HUES64 (cell line): ENCODE data around the gene STAB2.

Experiments
- H3K27ac ChIP-seq: 2 replicates; pipeline ENCODE4 v1.7.0; 2013; ENCODE audit warnings: low read depth, low read length, inconsistent platforms
- H3K27me3 ChIP-seq: 2 replicates; pipeline ENCODE4 v1.6.1; 2013; ENCODE audit warnings: mild to moderate bottlenecking, low read length; ENCODE audit not compliant: insufficient read depth
- H3K36me3 ChIP-seq: 2 replicates; pipeline ENCODE4 v1.6.1; 2013; ENCODE audit warnings: mild to moderate bottlenecking, low read length; ENCODE audit not compliant: insufficient read depth
- H3K4me1 ChIP-seq: 2 replicates; pipeline ENCODE4 v1.6.1; 2013; ENCODE audit warnings: mild to moderate bottlenecking, low read length, moderate library complexity; ENCODE audit not compliant: insufficient read depth
- H3K4me3 ChIP-seq: 2 replicates; pipeline ENCODE4 v1.5.1; 2013; ENCODE audit warnings: mild to moderate bottlenecking, low read length, moderate library complexity
- H3K9ac ChIP-seq: 2 replicates; pipeline ENCODE4 v1.6.1; 2013; ENCODE audit warnings: mild to moderate bottlenecking, low read depth, low read length
- H3K9me3 ChIP-seq: 2 replicates; pipeline ENCODE4 v1.6.1; 2013; ENCODE audit warnings: low read depth, low read length; ENCODE audit not compliant: insufficient read depth
- WGBS: fragments of 150-250, 120-280 bp; methylation state at CpG from one replicate; pipeline ENCODE4 v1.1.7; 2013; ENCODE audit warnings: missing lambda C conversion rate; 5-methylcytosine and 5-hydroxymethylcytosine counted together

The STAB2 gene

DNA sequence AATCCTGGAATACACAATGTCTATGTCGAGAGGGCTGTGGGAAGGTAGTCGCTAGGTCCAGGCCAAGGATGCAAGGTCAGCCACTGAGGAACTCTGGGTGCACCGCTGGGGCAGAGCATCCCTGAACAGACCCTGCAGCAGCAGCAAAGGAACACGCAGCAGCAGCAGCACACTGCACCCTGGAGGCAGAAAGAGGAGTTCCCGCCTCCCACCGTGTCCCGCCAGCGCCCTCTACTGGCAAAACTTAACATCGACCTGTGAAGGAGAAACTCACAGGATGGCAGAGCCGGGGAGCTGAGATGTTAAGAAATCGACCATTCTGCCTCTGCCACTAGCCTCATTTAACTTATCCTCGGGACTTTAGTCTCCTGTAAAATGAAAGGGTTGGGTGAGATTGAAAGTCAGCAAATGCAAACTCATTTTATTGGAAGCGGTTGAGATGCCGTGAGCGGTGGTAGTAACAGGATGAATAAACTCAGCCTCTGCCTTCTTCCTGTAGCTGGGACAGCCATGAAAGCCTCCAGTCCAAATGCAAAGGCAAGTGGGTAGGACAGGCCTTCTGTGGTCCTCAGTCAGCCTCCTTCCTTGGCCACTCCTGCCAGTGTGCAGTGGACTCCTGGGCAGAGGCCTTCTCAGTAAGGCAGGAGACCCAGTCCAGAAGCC lies 45.6 kb downstream of the STAB2 start:
- no peaks in the 10 kb centered on the region for H3K36me3 ChIP-seq
- H3K27me3 ChIP-seq = no peaks in the 10 kb centered on the region
- no peaks in the 10 kb centered on the region for H3K9me3 ChIP-seq
- H3K4me1 ChIP-seq = no peaks in the 10 kb centered on the region
- H3K4me3 ChIP-seq = no peak overlapping the region
- H3K9ac ChIP-seq = no peak overlapping the region
- no peak overlapping the region for H3K27ac ChIP-seq
- WGBS = 42% methylated on average over 13 of the region's 15 CpGs

DNA sequence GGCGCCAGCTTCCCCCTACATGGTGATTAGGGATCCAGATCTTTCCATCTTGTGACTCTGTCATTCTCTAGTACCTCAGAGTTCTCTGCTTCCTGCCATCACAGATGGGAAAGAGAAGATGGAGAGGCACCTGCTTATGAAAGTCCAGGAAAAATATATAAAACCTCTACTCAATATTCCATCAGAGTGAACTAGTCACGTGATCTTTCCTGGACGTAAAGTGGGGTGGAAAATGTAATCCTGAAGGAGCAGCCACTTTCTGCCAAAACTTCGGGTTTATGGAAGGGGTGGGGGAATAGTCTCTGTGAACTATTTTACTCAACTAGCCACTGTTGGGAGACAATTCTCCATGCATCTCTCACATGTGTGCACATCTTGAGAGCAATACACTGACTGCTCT lies 47.7 kb downstream of the STAB2 start:
- WGBS = 88% methylated on average over 4 of the region's 4 CpGs

DNA sequence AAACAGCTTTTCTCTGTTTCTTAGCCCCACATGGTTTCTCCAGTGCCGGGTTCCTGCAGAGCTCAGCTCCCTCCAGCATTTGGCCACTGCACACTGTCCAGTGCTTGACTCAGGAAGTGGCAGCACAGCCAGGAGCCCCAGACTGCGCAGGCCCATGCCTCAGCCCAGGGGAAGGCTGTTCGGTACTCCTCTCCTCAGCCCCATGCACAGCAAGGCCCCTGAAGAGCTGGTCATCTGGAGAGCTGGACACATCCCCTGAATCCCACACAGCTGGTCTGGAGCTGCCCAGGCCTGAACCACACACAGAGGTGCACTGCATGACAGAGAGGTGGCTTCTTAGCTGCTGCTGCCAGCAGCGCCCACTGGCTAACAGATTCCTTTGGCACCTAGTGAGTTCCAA lies 48.3 kb downstream of the STAB2 start:
- Histone ChIP-seq H3K9me3 (no peaks in the 10 kb centered on the region), H3K27ac (no peak overlapping the region), H3K27me3 (no peaks in the 10 kb centered on the region), H3K4me3 (no peak overlapping the region), H3K4me1 (no peaks in the 10 kb centered on the region), H3K9ac (no peak overlapping the region), H3K36me3 (no peaks in the 10 kb centered on the region)
- 96% methylated on average over 4 of the region's 4 CpGs for WGBS

More for the DNA sequence above, 47.7 kb downstream of the STAB2 start:
- H3K4me3 ChIP-seq = no peak overlapping the region
- no peaks in the 10 kb centered on the region for H3K36me3 ChIP-seq
- H3K9me3 ChIP-seq = no peaks in the 10 kb centered on the region
- H3K27me3 ChIP-seq = no peaks in the 10 kb centered on the region
- no peak overlapping the region for H3K9ac ChIP-seq
- no peak overlapping the region for H3K27ac ChIP-seq
- H3K4me1 ChIP-seq = no peaks in the 10 kb centered on the region

DNA sequence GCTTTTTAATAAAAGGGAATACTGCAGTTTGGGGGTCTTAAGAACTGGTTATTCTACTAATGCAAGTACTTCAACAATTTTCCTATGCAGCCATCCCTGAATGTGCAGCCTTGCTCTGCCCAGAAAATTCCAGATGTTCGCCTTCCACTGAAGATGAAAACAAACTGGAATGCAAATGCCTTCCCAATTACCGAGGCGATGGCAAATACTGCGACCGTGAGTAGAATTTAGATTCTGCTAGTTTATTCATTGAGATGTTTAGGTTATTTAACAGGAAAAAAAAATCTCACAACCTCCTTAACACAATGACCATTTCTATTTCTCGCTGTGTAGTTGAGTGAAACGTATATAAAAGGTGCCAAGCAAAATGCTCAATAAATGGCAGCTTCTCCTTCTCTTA lies 49.9 kb downstream of the STAB2 start:
- Histone ChIP-seq H3K4me1 (no peaks in the 10 kb centered on the region), H3K9me3 (no peaks in the 10 kb centered on the region), H3K36me3 (no peaks in the 10 kb centered on the region), H3K27me3 (no peaks in the 10 kb centered on the region), H3K4me3 (no peak overlapping the region), H3K27ac (no peak overlapping the region), H3K9ac (no peak overlapping the region)
- 90% methylated on average over 2 of the region's 7 CpGs for WGBS

DNA sequence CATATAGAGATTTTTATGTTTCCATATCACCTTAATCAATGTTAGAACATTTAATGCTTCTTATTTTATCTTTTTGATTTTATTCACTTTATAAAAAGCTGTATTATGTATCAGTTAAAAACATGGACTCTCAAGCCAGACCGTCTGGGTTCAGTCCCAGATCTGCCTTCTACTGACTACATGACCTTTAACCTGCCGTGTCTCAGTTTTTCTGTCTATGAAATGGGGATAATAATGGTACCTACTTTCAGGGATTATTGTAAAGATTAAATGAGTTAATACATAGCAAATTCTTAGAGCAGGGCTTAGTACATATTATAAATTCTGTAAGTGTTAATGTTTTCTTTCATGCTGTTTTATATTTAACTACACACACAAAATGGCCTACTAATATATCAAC lies 50.4 kb downstream of the STAB2 start:
- WGBS = 80% methylated on average over 1 of the region's 2 CpGs
- no peaks in the 10 kb centered on the region for H3K36me3 ChIP-seq
- H3K9me3 ChIP-seq = no peaks in the 10 kb centered on the region
- no peaks in the 10 kb centered on the region for H3K4me1 ChIP-seq
- no peak overlapping the region for H3K9ac ChIP-seq
- no peak overlapping the region for H3K4me3 ChIP-seq
- no peak overlapping the region for H3K27ac ChIP-seq
- no peaks in the 10 kb centered on the region for H3K27me3 ChIP-seq

DNA sequence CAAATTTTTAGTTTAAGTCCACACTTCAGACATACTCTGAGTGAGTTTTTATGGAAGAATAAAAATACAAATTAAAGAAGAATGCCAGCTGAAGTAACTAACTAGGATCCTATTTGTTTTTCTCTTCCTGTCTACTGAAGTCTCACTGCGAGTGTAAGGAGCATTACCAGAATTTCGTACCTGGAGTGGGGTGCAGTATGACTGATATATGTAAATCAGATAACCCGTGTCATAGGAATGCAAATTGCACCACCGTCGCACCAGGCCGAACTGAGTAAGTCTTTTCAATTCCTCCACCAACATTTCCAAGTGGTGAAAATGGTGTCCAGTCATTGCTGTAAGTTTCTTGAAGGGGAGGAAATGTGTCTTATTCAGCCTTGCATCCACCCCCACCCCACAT lies 52.9 kb downstream of the STAB2 start:
- Histone ChIP-seq H3K9ac (no peak overlapping the region), H3K9me3 (no peaks in the 10 kb centered on the region; the same call in 1 of the 2 replicates), H3K27ac (no peak overlapping the region), H3K36me3 (no peaks in the 10 kb centered on the region), H3K4me1 (no peaks in the 10 kb centered on the region), H3K4me3 (no peak overlapping the region), H3K27me3 (no peaks in the 10 kb centered on the region)
- WGBS = 84% methylated on average over 6 of the region's 6 CpGs

DNA sequence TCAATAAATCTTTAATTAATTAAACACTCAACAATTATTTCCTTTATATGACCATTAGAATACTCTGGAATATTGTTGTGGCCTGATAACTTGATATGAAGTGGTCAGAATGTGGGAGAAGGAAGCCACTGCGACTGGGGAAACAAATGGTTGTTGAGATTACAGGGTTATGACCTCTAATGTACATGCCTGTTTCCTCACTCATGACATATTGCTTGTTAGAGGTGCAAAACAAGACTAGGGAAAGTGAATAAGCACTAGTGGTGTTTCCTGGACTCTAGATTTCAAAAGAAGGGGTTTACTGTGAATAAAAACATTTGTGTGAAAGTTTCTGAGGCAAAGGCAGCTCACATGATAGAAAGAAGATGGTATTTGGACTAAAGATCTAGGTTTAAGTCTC lies 53.3 kb downstream of the STAB2 start:
- no peak overlapping the region for H3K27ac ChIP-seq
- no peak overlapping the region for H3K9ac ChIP-seq
- H3K4me1 ChIP-seq = no peaks in the 10 kb centered on the region
- WGBS = 91% methylated on average over 1 of the region's 1 CpG
- no peaks in the 10 kb centered on the region for H3K36me3 ChIP-seq
- H3K4me3 ChIP-seq = no peak overlapping the region
- no peaks in the 10 kb centered on the region; the same call in 1 of the 2 replicates for H3K9me3 ChIP-seq
- H3K27me3 ChIP-seq = no peaks in the 10 kb centered on the region

DNA sequence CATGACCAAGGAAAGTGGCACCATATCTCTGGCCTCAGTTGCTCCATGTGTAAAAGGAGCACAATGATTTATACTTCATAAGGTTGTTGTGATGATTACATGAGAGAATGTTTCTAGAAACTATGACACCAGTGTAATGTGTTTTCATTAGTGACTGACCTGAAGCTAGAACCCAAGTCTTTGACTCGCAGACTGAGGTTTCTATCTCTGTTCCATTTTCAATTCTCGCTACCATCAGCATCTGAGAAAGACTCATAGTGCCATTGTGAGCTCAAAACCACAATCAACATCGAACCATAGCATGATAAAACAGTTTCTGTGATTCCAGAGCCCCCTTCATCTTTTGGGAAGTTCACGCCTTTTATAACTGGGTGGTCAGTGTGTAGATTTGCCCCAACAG lies 53.8 kb downstream of the STAB2 start:
- no peaks in the 10 kb centered on the region for H3K27me3 ChIP-seq
- H3K27ac ChIP-seq = no peak overlapping the region
- no peaks in the 10 kb centered on the region for H3K36me3 ChIP-seq
- H3K9ac ChIP-seq = no peak overlapping the region
- H3K9me3 ChIP-seq = no peaks in the 10 kb centered on the region; the same call in 1 of the 2 replicates
- H3K4me3 ChIP-seq = no peak overlapping the region
- WGBS = 91% methylated on average over 4 of the region's 4 CpGs
- no peaks in the 10 kb centered on the region for H3K4me1 ChIP-seq

DNA sequence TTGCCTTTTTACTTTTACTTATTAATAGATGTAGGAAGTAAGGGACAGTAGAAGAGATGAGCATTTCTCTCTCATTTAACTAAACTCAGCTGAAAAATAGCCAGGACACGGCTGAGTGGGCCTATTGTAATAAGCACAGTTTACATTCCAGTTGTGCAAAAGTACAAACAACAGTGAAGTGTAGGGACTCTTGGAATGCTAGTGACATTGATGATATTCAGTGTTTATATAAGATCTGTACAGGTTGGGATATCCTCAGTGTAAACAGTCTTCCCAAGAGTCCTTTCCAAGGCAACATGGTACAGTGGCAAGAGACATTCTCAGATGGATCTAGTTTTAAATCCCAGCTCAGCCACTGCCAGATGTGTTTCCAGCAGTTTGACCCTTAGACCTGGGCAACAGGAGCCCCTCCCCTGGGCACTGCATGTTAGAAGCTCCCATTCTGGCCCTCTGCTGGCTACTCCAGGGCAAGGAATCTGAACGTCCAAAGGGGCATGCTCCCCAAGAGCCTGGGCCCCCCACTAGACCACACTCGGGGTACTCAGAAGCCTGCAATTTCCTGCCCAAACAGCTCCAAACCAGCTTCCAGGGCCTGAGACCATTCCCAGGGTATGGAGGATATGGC lies 55.3 kb downstream of the STAB2 start:
- no peak overlapping the region for H3K4me3 ChIP-seq
- no peak overlapping the region for H3K27ac ChIP-seq
- H3K9ac ChIP-seq = no peak overlapping the region
- WGBS = 84% methylated on average over 3 of the region's 3 CpGs
- H3K27me3 ChIP-seq = no peaks in the 10 kb centered on the region
- no peaks in the 10 kb centered on the region; the same call in 1 of the 2 replicates for H3K9me3 ChIP-seq
- no peaks in the 10 kb centered on the region for H3K4me1 ChIP-seq
- H3K36me3 ChIP-seq = no peaks in the 10 kb centered on the region

DNA sequence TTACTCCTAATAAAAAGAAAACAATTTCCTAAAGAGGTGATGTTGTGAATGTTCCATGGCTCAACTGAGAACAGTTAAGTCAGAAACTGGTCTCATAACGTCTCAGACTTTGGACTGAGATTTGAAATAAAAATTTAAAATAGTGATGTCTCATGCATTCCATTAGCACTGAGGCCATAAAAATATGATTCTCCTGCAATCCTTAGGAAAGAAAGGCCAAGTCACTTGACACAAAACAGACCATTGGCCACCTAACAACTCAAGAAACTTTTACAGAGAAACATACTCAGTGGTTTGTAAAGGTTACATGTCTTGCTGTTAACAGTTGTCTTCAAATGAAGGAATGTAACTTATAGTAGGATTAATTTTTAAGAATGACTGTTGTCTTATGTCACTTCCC lies 58.1 kb downstream of the STAB2 start:
- H3K4me1 ChIP-seq = no peaks in the 10 kb centered on the region; the same call in 1 of the 2 replicates
- no peaks in the 10 kb centered on the region; the same call in 1 of the 2 replicates for H3K9me3 ChIP-seq
- no peaks in the 10 kb centered on the region for H3K27me3 ChIP-seq
- H3K4me3 ChIP-seq = no peak overlapping the region
- H3K9ac ChIP-seq = no peak overlapping the region
- H3K27ac ChIP-seq = no peak overlapping the region
- 100% methylated on average over 1 of the region's 1 CpG for WGBS
- H3K36me3 ChIP-seq = no peaks in the 10 kb centered on the region

DNA sequence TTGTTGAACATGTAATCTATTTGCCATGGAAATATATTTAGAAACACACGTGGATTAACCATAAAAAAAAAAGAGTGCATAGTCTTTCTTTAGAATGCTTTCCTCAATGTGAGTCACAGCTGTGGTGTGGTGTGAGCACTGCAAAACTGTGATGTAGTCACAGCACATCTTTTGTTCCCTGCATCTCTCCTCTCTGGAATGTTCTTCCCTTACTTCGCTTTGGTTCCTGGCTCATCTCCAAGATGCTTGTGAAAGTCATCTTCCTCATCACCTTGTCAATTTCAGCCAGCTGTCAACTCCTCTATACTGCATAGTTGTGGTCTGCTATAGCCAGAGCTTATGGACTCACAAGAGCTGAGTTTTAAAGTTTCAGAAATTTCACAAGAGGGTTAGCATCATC lies 60.2 kb downstream of the STAB2 start:
- Histone ChIP-seq H3K36me3 (no peaks in the 10 kb centered on the region), H3K27ac (no peak overlapping the region), H3K27me3 (no peaks in the 10 kb centered on the region), H3K4me3 (no peak overlapping the region), H3K4me1 (no peaks in the 10 kb centered on the region; the same call in 1 of the 2 replicates), H3K9ac (no peak overlapping the region), H3K9me3 (no peaks in the 10 kb centered on the region; the same call in 1 of the 2 replicates)
- WGBS = 92% methylated on average over 2 of the region's 2 CpGs
